Endothelial cell of umbilical vein (primary cell): ENCODE measurements around the gene TNPO3. TPM values are rescaled to one million over a fixed set of nuclear protein-coding genes. Genes with fewer than 3 reads are reported as not detected.

Source experiments
- BruUV-seq: library from RNA; stranded (reverse); fragments of 400-500 nt; replicated peaks from 2 replicates; lab custom pipeline; 2021; lab: Mats Ljungman, UMichigan
- CTCF ChIA-PET: fragments of 300-600, 350-600 bp; sonication (Branson Sonifier 250); formaldehyde crosslinking; loops from one replicate; lab custom pipeline; 2021; ENCODE audit warnings: antibody characterized with exemption, inconsistent platforms; lab: Charles Lee
- POLR2A ChIA-PET: fragments of 300-600, 350-600 bp; sonication (Branson Sonifier 250); formaldehyde crosslinking; loops from one replicate; lab custom pipeline; 2021; ENCODE audit warnings: antibody characterized with exemption, inconsistent platforms; lab: Charles Lee
- DNase-seq: peaks from one replicate; pipeline ENCODE4 v3.0.0-alpha.2; 2011; ENCODE audit warnings: low read depth, low spot score
- FAIRE-seq: peaks from 2 replicates; lab custom pipeline; 2011; peaks lifted over from hg19 to GRCh38; lab: Jason Lieb, UNC
- H2AFZ ChIP-seq: 2 replicates; pipeline ENCODE4 v1.6.0; 2012; ENCODE audit warnings: low read depth, low read length, control low read depth, inconsistent platforms
- H3K27ac ChIP-seq: 2 replicates; pipeline ENCODE4 v1.5.1; 2011; ENCODE audit warnings: low read depth, mild to moderate bottlenecking, control low read depth, low read length, moderate library complexity; ENCODE audit not compliant: insufficient read depth
- H3K27me3 ChIP-seq, 2 experiments: 2 replicates each; pipeline versions ENCODE4 v1.6.0 to v1.6.1; 2011; ENCODE audit warnings: low read length in 2 of 2, mixed read lengths in 1 of 2; ENCODE audit not compliant: control insufficient read depth in 2 of 2, insufficient read depth in 2 of 2
- H3K36me3 ChIP-seq, 2 experiments: 2 replicates in 1 of 2; 3 replicates in 1 of 2; pipeline ENCODE4 v1.5.1; 2011; ENCODE audit warnings: low read length in 2 of 2, mild to moderate bottlenecking in 1 of 2, moderate library complexity in 1 of 2; ENCODE audit not compliant: control insufficient read depth in 2 of 2, insufficient read depth in 2 of 2; ENCODE audit errors: extremely low read depth in 1 of 2
- H3K4me1 ChIP-seq: 3 replicates; pipeline ENCODE4 v1.5.1; 2011; ENCODE audit warnings: mild to moderate bottlenecking, low read length; ENCODE audit not compliant: control insufficient read depth, insufficient read depth; ENCODE audit errors: extremely low read depth
- H3K4me2 ChIP-seq: 2 replicates; pipeline ENCODE4 v1.6.1; 2011; ENCODE audit warnings: low read length, control low read depth, mixed read lengths; ENCODE audit not compliant: insufficient read depth
- H3K4me3 ChIP-seq, 3 experiments: fragments of 200-600 bp in 1 of 3; sonication (generic), shearing (Covaris generic) in 1 of 3; replicated peaks in 1 of 3; 2 replicates each; pipeline ENCODE4 v1.5.1; 2011 to 2016; ENCODE audit warnings: control low read depth in 3 of 3, low read length in 3 of 3, mild to moderate bottlenecking in 2 of 3, inconsistent platforms in 1 of 3, low read depth in 1 of 3, moderate library complexity in 1 of 3; ENCODE audit not compliant: insufficient read depth in 1 of 3
- H3K79me2 ChIP-seq: 2 replicates; pipeline ENCODE4 v1.6.0; 2012; ENCODE audit warnings: low read length, inconsistent platforms; ENCODE audit not compliant: control insufficient read depth, insufficient read depth
- H3K9ac ChIP-seq: replicated peaks from 2 replicates; pipeline ENCODE3; 2011; ENCODE audit warnings: low read length, control low read depth; ENCODE audit not compliant: insufficient read depth; ENCODE audit errors: extremely low read depth
- H3K9me1 ChIP-seq: replicated peaks from 3 replicates; pipeline ENCODE4 v1.6.0; 2011; ENCODE audit warnings: mild to moderate bottlenecking, low read length; ENCODE audit not compliant: control insufficient read depth, insufficient read depth; ENCODE audit errors: extremely low read depth
- H3K9me3 ChIP-seq: replicated peaks from 2 replicates; pipeline ENCODE4 v1.5.1; 2012; ENCODE audit warnings: low read length, inconsistent platforms; ENCODE audit not compliant: control insufficient read depth, insufficient read depth
- H4K20me1 ChIP-seq: replicated peaks from 2 replicates; pipeline ENCODE3; 2011; ENCODE audit warnings: mild to moderate bottlenecking, low read length; ENCODE audit not compliant: control insufficient read depth, insufficient read depth; ENCODE audit errors: extremely low read depth
- CTCF ChIP-seq, 2 donors: IDR thresholded peaks; 1 replicate in 1 of 2; 2 replicates in 1 of 2; pipeline ENCODE4 v1.5.1; 2011; ENCODE audit warnings: low read length in 2 of 2, mild to moderate bottlenecking in 2 of 2, moderate library complexity in 2 of 2, control low read depth in 1 of 2, inconsistent platforms in 1 of 2, low read depth in 1 of 2; ENCODE audit not compliant: insufficient read depth in 1 of 2; ENCODE audit errors: extremely low read depth in 1 of 2
- EZH2 ChIP-seq: IDR thresholded peaks from 2 replicates; pipeline ENCODE4 v1.6.1; 2012; ENCODE audit warnings: borderline replicate concordance, low read depth, mild to moderate bottlenecking, moderate library complexity, low read length, inconsistent platforms; ENCODE audit not compliant: severe bottlenecking
- FOS ChIP-seq: IDR thresholded peaks from 2 replicates; pipeline ENCODE4 v1.6.1; 2011; ENCODE audit warnings: mild to moderate bottlenecking, low read length, moderate library complexity, borderline replicate concordance; ENCODE audit not compliant: insufficient read depth
- GATA2 ChIP-seq: IDR thresholded peaks from 2 replicates; pipeline ENCODE4 v1.7.0; 2011; ENCODE audit warnings: low read depth, mild to moderate bottlenecking, moderate library complexity, mixed read lengths, low read length; ENCODE audit not compliant: insufficient read length, insufficient read depth
- JUN ChIP-seq: IDR thresholded peaks from 2 replicates; pipeline ENCODE4 v1.6.1; 2011; ENCODE audit warnings: borderline replicate concordance, low read depth; ENCODE audit not compliant: insufficient read length, insufficient read depth
- MAX ChIP-seq: IDR thresholded peaks from 2 replicates; pipeline ENCODE4 v1.6.1; 2011; ENCODE audit not compliant: insufficient read depth, insufficient read length
- MYC ChIP-seq: IDR thresholded peaks from one replicate; pipeline ENCODE4 v1.6.1; 2011; ENCODE audit warnings: mild to moderate bottlenecking, low read depth, low read length
- POLR2A ChIP-seq: IDR thresholded peaks from 2 replicates; pipeline ENCODE4 v1.6.1; 2012; ENCODE audit warnings: low read depth, mild to moderate bottlenecking, control low read depth, low read length
- POLR2AphosphoS5 ChIP-seq: IDR thresholded peaks from 2 replicates; pipeline ENCODE4 v1.6.1; 2012; ENCODE audit warnings: low read depth, mild to moderate bottlenecking, control low read depth, low read length, moderate library complexity; ENCODE audit not compliant: insufficient read depth
- dilution Hi-C: fragments of 300-500 bp; cut with MboI; formaldehyde crosslinking; loops from one replicate; pipeline ENCODE4 v1.15.0; 2019; ENCODE audit warnings: low sequenced_read_pairs; ENCODE audit not compliant: extremely low pct_ligation_motif_present
- intact Hi-C: fragments of 100-400 bp; cut with micrococcal nuclease; formaldehyde crosslinking; loops from one replicate; pipeline ENCODE4 v1.10.0; 2022
- polyA plus RNA-seq, 4 experiments: library from polyadenylated mRNA; depleted of rRNA in 3 of 4; stranded (reverse) in 3 of 4; unstranded in 1 of 4; fragments of >200 nt; gene quantifications; 2 replicates each; pipeline versions ENCODE4 v1.2.1 to v1.2.3, GENCODE V29; 2011 to 2012; ENCODE audit warnings: missing spikeins in 1 of 4
- total RNA-seq: library from RNA; stranded (reverse); gene quantifications from 2 replicates; pipeline ENCODE4 v1.2.3, GENCODE V29; 2021

The TNPO3 gene
- total and polyA plus RNA-seq, 2 donors (not counting 3 experiments of a cell fraction or from before 2014, with no cell fraction given), result 29.0 to 46.9 TPM

GRCh38 chr7:128920913-128921582 is 133.9 kb downstream of the TNPO3 start:
- Histone ChIP-seq H3K9ac (no peak overlapping the region), H3K36me3 (no peaks in the 10 kb centered on the region), H4K20me1 (no peaks in the 10 kb centered on the region), H3K9me1 (no peaks in the 10 kb centered on the region), H3K79me2 (no peaks in the 10 kb centered on the region), H3K9me3 (no peaks in the 10 kb centered on the region), H3K27ac (no peak overlapping the region), H3K27me3 (peaks cover 27 to 33% of the 10 kb centered on the region in 2 experiments), H3K4me2 (no peak overlapping the region), H2AFZ (no peak overlapping the region), H3K4me1 (no peaks in the 10 kb centered on the region), H3K4me3 (no peak overlapping the region)
- POLR2A ChIA-PET, result no interaction called here
- DNase-seq (no peak), FAIRE-seq (no peak)
- dilution Hi-C loops, result no loop called here
- TF ChIP-seq JUN (no peak), FOS (no peak), MAX (no peak), MYC (no peak), POLR2A (no peak), POLR2AphosphoS5 (no peak), GATA2 (no peak), CTCF (IDR thresholded peaks at IDR 0.05; ENCODE audit: extremely low read depth in 1 of 2, insufficient read depth in 1 of 2, low read depth in 1 of 2, low read length in 2 of 2) (no peak), EZH2 (no peak)
- BruUV-seq, result no TSS peak
- CTCF ChIA-PET, result no interaction called here
- intact Hi-C loops, result no loop called here
